HCT116 (cell line): ENCODE results near the gene RGS10. TPM values are rescaled to one million over a fixed set of nuclear protein-coding genes. Genes with fewer than 3 reads are reported as not detected.

Experiments used
- ATAC-seq: fragments of 200-7000 bp; cut with Tn5 transposase; 2 replicates; pipeline ENCODE4 v1.9.1; 2020; ENCODE audit warnings: mild to moderate bottlenecking, moderate library complexity
- BruUV-seq: library from RNA; stranded (reverse); fragments of 400-500 nt; replicated peaks from 2 replicates; lab custom pipeline; 2021; lab: Mats Ljungman, UMichigan
- CTCF ChIA-PET: fragments of 300-600 bp; sonication (Branson Sonifier 250); formaldehyde crosslinking; loops from one replicate; lab custom pipeline; 2021; ENCODE audit warnings: antibody characterized with exemption; lab: Charles Lee
- POLR2A ChIA-PET: fragments of 300-600, 350-600 bp; sonication (Branson Sonifier 250); formaldehyde crosslinking; loops from one replicate; lab custom pipeline; 2021; ENCODE audit warnings: antibody characterized with exemption; lab: Charles Lee
- RAD21 ChIA-PET, 2 experiments: fragments of 300-600 bp; sonication (Branson Sonifier 250); formaldehyde crosslinking; loops; one replicate each; lab custom pipeline; 2023; ENCODE audit warnings: low total read pairs in 2 of 2; ENCODE audit not compliant: uncharacterized antibody in 2 of 2, unreplicated experiment in 2 of 2, low non-redundant PET in 1 of 2; lab: Charles Lee
- DNase-seq: peaks from one replicate; pipeline ENCODE4 v3.0.0-alpha.2; 2010; ENCODE audit warnings: low read depth, low spot score
- H2AFZ ChIP-seq: fragments of 200-600 bp; shearing (Covaris generic), sonication (generic); 2 replicates; pipeline ENCODE4 v1.6.1; 2017; ENCODE audit warnings: low read depth, mixed run types, mixed read lengths, antibody characterized with exemption, low read length; ENCODE audit not compliant: poor library complexity, severe bottlenecking
- H3K27ac ChIP-seq: 2 replicates; pipeline ENCODE4 v1.5.1; 2012; ENCODE audit warnings: low read depth, low read length
- H3K27me3 ChIP-seq: fragments of 200-600 bp; sonication (generic); 2 replicates; pipeline ENCODE4 v1.6.1; 2016; ENCODE audit warnings: mixed run types, low read length, mixed read lengths; ENCODE audit not compliant: insufficient read depth
- H3K36me3 ChIP-seq, 2 experiments: fragments of 200-500 bp in 1 of 2; fragments of 200-600 bp in 1 of 2; sonication (Bioruptor generic) in 1 of 2; sonication (generic) in 1 of 2; 2 replicates each; pipeline versions ENCODE4 v1.5.1 to v1.6.1; 2014 to 2016; ENCODE audit warnings: low read length in 2 of 2, inconsistent platforms in 1 of 2, mixed read lengths in 1 of 2, mixed run types in 1 of 2; ENCODE audit not compliant: insufficient read depth in 2 of 2, control insufficient read depth in 1 of 2
- H3K4me1 ChIP-seq, 2 experiments: fragments of 200-600 bp in 1 of 2; sonication (generic) in 1 of 2; 2 replicates each; pipeline versions ENCODE4 v1.5.1 to v1.6.1; 2012 to 2017; ENCODE audit warnings: low read length in 2 of 2, inconsistent platforms in 1 of 2, mild to moderate bottlenecking in 1 of 2, mixed read lengths in 1 of 2, mixed run types in 1 of 2, moderate library complexity in 1 of 2; ENCODE audit not compliant: insufficient read depth in 2 of 2, control insufficient read depth in 1 of 2
- H3K4me2 ChIP-seq: fragments of 200-600 bp; sonication (generic); 2 replicates; pipeline ENCODE4 v1.6.1; 2017; ENCODE audit warnings: mixed run types, low read length, mixed read lengths
- H3K4me3 ChIP-seq, 2 experiments: fragments of 200-600 bp in 1 of 2; sonication (generic) in 1 of 2; replicated peaks in 1 of 2; 2 replicates each; pipeline ENCODE4 v1.5.1; 2011 to 2016; ENCODE audit warnings: low read length in 2 of 2, control low read depth in 1 of 2, low read depth in 1 of 2, mild to moderate bottlenecking in 1 of 2, mixed read lengths in 1 of 2, mixed run types in 1 of 2
- H3K79me2 ChIP-seq: fragments of 200-600 bp; sonication (generic); 2 replicates; pipeline ENCODE4 v1.6.1; 2017; ENCODE audit warnings: mild to moderate bottlenecking, mixed run types, low read length, moderate library complexity, mixed read lengths; ENCODE audit not compliant: insufficient read depth
- H3K9ac ChIP-seq: fragments of 200-600 bp; sonication (generic); 2 replicates; pipeline ENCODE4 v1.6.1; 2016; ENCODE audit warnings: low read length, mixed read lengths
- H3K9me2 ChIP-seq: fragments of 200-600 bp; sonication (generic), shearing (Covaris generic); 2 replicates; pipeline ENCODE4 v1.6.1; 2017; ENCODE audit warnings: mixed run types, mild to moderate bottlenecking, moderate library complexity; ENCODE audit not compliant: insufficient read depth
- H3K9me3 ChIP-seq, 2 experiments: fragments of 200-500 bp in 1 of 2; fragments of 200-600 bp in 1 of 2; sonication (Bioruptor generic) in 1 of 2; sonication (generic) in 1 of 2; 2 replicates each; pipeline ENCODE4 v1.6.1; 2014 to 2017; ENCODE audit warnings: low read length in 2 of 2, mixed read lengths in 2 of 2, inconsistent platforms in 1 of 2, low read depth in 1 of 2, mild to moderate bottlenecking in 1 of 2, mixed run types in 1 of 2, moderate library complexity in 1 of 2; ENCODE audit not compliant: control insufficient read depth in 1 of 2, insufficient read depth in 1 of 2
- H4K20me1 ChIP-seq: fragments of 200-600 bp; sonication (generic), shearing (Covaris generic); 2 replicates; pipeline ENCODE4 v1.6.1; 2017; ENCODE audit warnings: mixed run types, mild to moderate bottlenecking, moderate library complexity; ENCODE audit not compliant: insufficient read depth
- CBX3 ChIP-seq: IDR thresholded peaks from 2 replicates; pipeline ENCODE4 v1.6.1; 2012; ENCODE audit warnings: low read depth
- CEBPB ChIP-seq: IDR thresholded peaks from 2 replicates; pipeline ENCODE4 v1.6.1; 2012; ENCODE audit warnings: low read depth
- ELF1 ChIP-seq: IDR thresholded peaks from 2 replicates; pipeline ENCODE4 v1.6.1; 2012; ENCODE audit warnings: low read depth, borderline replicate concordance
- EZH2 ChIP-seq: fragments of 200-600 bp; sonication (generic); IDR thresholded peaks from 2 replicates; pipeline ENCODE4 v1.6.1; 2017; ENCODE audit warnings: antibody characterized with exemption, mixed run types
- EZH2phosphoT487 ChIP-seq: fragments of 200-600 bp; IDR thresholded peaks from 2 replicates; pipeline ENCODE4 v1.6.1; 2018; ENCODE audit warnings: antibody characterized with exemption, borderline replicate concordance
- POLR2AphosphoS5 ChIP-seq: IDR thresholded peaks from 2 replicates; pipeline ENCODE4 v1.6.1; 2011; ENCODE audit warnings: mild to moderate bottlenecking, low read depth, low read length, moderate library complexity
- RAD21 ChIP-seq: IDR thresholded peaks from 2 replicates; pipeline ENCODE4 v1.6.1; 2012; ENCODE audit warnings: low read depth, mild to moderate bottlenecking
- REST ChIP-seq: IDR thresholded peaks from 2 replicates; pipeline ENCODE4 v1.6.1; 2012; ENCODE audit warnings: low read depth
- SIN3A ChIP-seq: IDR thresholded peaks from 2 replicates; pipeline ENCODE4 v1.6.1; 2012; ENCODE audit warnings: low read depth
- SP1 ChIP-seq: IDR thresholded peaks from 2 replicates; pipeline ENCODE4 v1.6.1; 2012; ENCODE audit warnings: low read depth
- SRF ChIP-seq: IDR thresholded peaks from 2 replicates; pipeline ENCODE4 v1.6.1; 2012; ENCODE audit warnings: low read depth
- TCF7L2 ChIP-seq: IDR thresholded peaks from 2 replicates; pipeline ENCODE4 v1.7.0; 2011; ENCODE audit warnings: borderline replicate concordance, inconsistent platforms; ENCODE audit not compliant: insufficient read depth, insufficient read length; ENCODE audit errors: extremely low read depth
- YY1 ChIP-seq: IDR thresholded peaks from 2 replicates; pipeline ENCODE4 v1.6.1; 2011; ENCODE audit warnings: low read length, low read depth, moderate library complexity, mild to moderate bottlenecking; ENCODE audit not compliant: insufficient replicate concordance; ENCODE audit errors: extremely low read depth
- ZFX ChIP-seq: fragments of 450-650 bp; IDR thresholded peaks from 2 replicates; pipeline ENCODE4 v1.6.1; 2017
- ZNF274 ChIP-seq: fragments of 200-500 bp; sonication (Bioruptor generic); IDR thresholded peaks from 2 replicates; pipeline ENCODE4 v1.6.1; 2014; ENCODE audit warnings: mild to moderate bottlenecking, low read depth, low read length, inconsistent platforms
- intact Hi-C: fragments of 100-400 bp; cut with micrococcal nuclease; formaldehyde crosslinking; loops from 2 replicates; pipeline ENCODE4 v1.10.0; 2022
- total RNA-seq: library from RNA; stranded (reverse); gene quantifications from one replicate; pipeline ENCODE4 v1.2.1, GENCODE V29; 2021; ENCODE audit not compliant: unreplicated experiment
- TF ChIP-seq, protein P1 (sequence below): IDR thresholded peaks from 2 replicates; pipeline ENCODE4 v1.6.1; 2012
- TF ChIP-seq, protein P2 (sequence below), 3 experiments: fragments of 200-600 bp in 1 of 3; sonication (generic) in 1 of 3; IDR thresholded peaks in 2 of 3; conservative IDR thresholded peaks in 1 of 3; 2 replicates each; pipeline ENCODE4 v1.5.1; 2012 to 2017; ENCODE audit warnings: low read depth in 2 of 3, low read length in 2 of 3, antibody characterized with exemption in 1 of 3, borderline replicate concordance in 1 of 3, control low read depth in 1 of 3, mild to moderate bottlenecking in 1 of 3, mixed read lengths in 1 of 3, mixed run types in 1 of 3, moderate library complexity in 1 of 3; ENCODE audit not compliant: insufficient read depth in 1 of 3

The RGS10 gene
- total RNA-seq, 1 experiment from 2014 or later, result 96.7 TPM

DNA sequence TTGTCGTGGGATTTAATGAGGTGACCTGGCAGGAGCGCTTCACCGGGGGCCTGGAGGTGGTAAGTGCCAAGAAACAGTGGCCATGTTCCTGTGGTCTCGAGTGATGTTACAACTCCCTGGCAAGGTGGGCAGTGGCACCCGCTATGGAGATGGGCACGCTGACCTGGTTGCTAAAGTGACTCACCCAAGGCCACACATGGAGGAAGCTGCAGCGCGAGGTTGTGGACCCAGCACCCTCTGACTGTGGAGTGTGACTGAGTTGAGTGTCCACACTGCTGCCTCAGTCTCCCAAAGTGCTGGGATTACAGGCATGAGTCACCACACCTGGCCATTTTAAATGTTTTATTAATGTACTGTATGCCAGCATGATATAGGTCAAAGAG lies 73.2 kb downstream of the RGS10 start:
- RAD21 ChIA-PET, result interaction anchor here in 1 of 2 experiments (1.2 kb wide), 1 partner anchor 270 kb away, joined by 3 read pairs; no protein-coding TSS in a partner anchor
- CTCF ChIA-PET, result no interaction called here
- intact Hi-C loops, result no loop called here
- POLR2A ChIA-PET, result no interaction called here
- Histone ChIP-seq H3K9me2 (no peaks in the 10 kb centered on the region), H3K4me3 (no peak overlapping the region), H2AFZ (no peak overlapping the region), H4K20me1 (no peaks in the 10 kb centered on the region), H3K79me2 (no peaks in the 10 kb centered on the region), H3K9ac (no peak overlapping the region), H3K4me2 (0 out of 2 replicates have a peak overlapping the region, but pooled peaks have one; percentile 8), H3K27ac (no peak overlapping the region), H3K27me3 (no peaks in the 10 kb centered on the region), H3K9me3 (no peaks in the 10 kb centered on the region), H3K36me3 (no peaks in the 10 kb centered on the region), H3K4me1 (peaks cover 0 to 15% of the 10 kb centered on the region in 2 experiments; a peak in 1 of 4 replicates)
- ATAC-seq (no peak), DNase-seq (no peak)
- no TSS peak for BruUV-seq
- no peak for TF ChIP-seq REST
- TF ChIP-seq, protein P1, sequence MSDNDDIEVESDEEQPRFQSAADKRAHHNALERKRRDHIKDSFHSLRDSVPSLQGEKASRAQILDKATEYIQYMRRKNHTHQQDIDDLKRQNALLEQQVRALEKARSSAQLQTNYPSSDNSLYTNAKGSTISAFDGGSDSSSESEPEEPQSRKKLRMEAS, result no peak
- TF ChIP-seq CBX3, result no peak
- TF ChIP-seq ELF1, result no peak
- TF ChIP-seq EZH2phosphoT487, result no peak
- TF ChIP-seq SRF, result no peak
- TF ChIP-seq CEBPB, result no peak
- no peak for TF ChIP-seq YY1
- TF ChIP-seq, protein P2, sequence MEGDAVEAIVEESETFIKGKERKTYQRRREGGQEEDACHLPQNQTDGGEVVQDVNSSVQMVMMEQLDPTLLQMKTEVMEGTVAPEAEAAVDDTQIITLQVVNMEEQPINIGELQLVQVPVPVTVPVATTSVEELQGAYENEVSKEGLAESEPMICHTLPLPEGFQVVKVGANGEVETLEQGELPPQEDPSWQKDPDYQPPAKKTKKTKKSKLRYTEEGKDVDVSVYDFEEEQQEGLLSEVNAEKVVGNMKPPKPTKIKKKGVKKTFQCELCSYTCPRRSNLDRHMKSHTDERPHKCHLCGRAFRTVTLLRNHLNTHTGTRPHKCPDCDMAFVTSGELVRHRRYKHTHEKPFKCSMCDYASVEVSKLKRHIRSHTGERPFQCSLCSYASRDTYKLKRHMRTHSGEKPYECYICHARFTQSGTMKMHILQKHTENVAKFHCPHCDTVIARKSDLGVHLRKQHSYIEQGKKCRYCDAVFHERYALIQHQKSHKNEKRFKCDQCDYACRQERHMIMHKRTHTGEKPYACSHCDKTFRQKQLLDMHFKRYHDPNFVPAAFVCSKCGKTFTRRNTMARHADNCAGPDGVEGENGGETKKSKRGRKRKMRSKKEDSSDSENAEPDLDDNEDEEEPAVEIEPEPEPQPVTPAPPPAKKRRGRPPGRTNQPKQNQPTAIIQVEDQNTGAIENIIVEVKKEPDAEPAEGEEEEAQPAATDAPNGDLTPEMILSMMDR (IDR thresholded peaks at IDR 0.05 in 2 of 3, conservative IDR thresholded peaks at IDR 0.05 in 1 of 3; ENCODE audit: borderline replicate concordance in 1 of 3, insufficient read depth in 1 of 3, low read depth in 2 of 3, low read length in 2 of 3), result no peak
- no peak for TF ChIP-seq POLR2AphosphoS5
- TF ChIP-seq TCF7L2, result no peak
- TF ChIP-seq SP1, result no peak
- no peak for TF ChIP-seq RAD21
- TF ChIP-seq SIN3A, result no peak
- TF ChIP-seq ZNF274, result no peak
- TF ChIP-seq ZFX, result no peak
- TF ChIP-seq EZH2, result no peak
